HG02798 (cell line): Measurements from ENCODE around the gene ASB18.

Source experiments
- ATAC-seq: cut with Tn5 transposase; IDR thresholded peaks from one replicate; pipeline ENCODE4 v1.9.1; 2021; ENCODE audit warnings: mild to moderate bottlenecking; ENCODE audit not compliant: unreplicated experiment, poor library complexity

Gene ASB18

DNA sequence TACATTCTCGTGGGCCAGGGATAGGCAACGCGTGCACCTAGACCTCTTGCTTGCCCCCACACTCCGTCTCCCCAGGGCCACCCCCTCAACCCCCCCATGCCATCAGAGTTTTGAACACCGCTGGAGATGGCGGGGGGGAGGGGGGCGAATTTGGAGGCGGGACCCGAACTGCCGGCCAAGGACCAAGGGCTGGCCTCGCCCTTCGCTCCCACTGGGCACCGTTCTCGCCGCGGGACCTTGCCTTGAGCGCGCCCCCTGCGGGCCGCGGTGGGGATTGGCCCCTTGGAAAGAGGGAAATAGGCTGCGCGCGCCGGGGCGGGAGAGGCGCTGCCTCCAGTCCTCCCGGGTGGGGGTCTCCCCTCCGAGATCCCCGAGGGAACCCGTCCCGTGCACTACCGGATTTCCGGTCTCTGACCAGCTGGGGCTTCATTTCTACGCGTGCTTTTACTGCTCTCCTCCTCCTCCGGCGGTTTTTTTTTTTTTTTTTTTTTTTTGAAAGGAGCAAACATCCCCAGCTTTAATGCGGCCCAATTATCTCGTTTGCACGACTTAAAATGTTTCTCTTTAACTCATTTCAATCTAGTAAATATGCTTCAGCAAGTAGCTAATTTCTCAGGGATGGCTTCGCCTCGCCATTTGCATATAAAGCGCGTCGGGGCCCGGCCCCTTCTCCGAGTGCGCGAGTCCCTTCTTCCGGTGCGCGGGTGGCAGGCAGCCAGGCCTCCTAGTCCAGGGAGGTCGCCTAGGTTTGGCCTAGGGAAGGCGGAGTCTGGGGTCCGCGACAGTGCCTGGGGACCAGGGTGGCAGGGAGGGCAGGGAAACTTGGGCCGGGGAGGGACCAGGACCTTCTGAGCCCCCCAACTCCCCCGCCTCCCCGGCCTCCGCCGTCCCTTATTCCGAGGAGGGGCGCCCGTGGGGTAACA, 86.0 kb downstream of the ASB18 start:
- ATAC-seq, result peak; percentile 36

DNA sequence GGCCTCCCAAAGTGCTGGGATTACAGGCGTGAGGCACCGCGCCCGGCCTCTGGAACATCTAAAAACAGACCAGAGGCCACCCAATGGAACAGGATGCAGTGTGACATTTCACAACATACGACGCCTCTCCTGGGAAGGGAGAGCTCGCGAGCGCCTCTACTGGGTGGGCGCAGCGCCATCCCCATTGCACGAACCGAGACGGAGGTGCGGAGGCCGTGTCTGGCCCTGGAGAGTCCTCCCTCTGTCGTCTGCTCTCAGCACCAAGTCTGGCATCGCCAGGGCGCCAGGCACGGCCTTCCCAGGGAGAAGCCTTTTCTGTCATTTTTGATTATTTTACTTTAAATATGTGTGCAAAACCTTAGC, 86.6 kb downstream of the ASB18 start:
- ATAC-seq, result no peak

GRCh38 chr2:236176951-236177350, 87.3 kb downstream of the ASB18 start:
- ATAC-seq, result no peak

- no peak for ATAC-seq
Observed at GRCh38 chr2:236176417-236176816, 87.8 kb downstream of the ASB18 start.

DNA sequence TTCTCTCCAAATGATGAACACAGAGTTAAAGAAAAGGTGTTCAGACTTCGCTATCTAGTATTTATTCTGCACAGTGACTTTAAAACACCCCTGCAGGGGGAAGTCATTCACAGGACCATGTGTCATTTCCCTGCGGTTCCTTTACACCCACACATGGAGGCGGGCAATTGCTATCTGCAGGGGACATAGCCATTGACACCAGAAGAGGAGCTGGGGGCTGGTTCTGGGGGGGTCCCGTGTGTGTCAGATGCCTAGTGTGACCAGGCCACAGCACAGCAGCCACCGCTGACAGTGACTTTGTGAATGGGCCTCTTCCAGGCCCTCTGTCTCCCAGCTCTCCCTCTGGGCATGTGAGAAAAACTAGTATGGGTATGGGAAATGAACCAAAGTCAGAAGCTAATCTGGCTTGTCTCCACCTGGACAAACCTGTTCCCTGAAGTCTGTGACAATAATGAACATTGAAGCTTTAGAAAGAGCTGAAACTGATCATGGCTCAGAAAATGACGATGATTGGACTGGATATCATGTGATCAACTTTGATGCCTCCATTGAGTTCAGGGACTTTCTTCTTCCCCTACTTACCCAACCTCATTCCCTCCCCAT, 88.6 kb downstream of the ASB18 start:
- no peak for ATAC-seq

DNA sequence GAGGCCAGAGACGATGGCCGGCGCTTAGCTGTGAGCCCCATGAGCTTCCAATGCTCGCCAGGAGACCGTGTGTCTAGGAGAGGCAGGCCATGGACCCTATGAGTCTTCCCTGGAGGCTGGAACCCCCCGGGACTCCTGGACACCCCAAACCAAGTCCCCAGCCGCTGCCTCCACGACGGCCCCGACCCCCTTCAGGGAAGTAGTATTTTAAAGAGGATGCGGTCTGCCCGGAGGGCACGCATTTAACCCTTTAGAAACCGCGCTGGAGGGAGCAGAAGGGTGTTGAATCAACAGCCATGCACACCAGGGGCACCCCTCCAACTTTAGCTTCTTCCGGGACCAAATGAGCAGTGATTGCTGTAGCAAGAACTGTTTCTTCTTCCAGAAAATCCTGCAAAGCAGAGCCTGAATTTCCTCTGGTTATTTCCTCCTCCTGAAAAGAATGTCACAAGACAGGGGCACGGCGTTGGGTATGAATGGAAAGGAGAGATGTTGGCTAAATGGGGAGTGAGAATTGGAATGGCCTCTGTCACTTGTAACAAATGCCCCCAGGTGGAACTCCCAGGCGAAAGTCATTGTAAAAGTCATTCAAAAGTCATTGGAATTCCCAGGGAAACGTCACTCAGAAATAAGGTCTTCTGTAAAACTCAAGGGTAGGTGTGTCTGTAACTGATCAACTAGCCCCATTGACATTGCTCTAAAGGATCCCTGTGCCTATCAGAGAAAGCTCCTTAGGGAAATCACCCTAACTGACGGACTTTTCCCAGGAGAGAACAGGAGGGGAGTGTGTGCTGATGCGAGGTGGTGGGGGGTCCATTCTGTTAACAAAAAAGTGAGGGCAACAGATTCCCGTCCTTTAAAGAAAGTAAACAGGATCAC, 90.2 kb downstream of the ASB18 start:
- no peak for ATAC-seq

DNA sequence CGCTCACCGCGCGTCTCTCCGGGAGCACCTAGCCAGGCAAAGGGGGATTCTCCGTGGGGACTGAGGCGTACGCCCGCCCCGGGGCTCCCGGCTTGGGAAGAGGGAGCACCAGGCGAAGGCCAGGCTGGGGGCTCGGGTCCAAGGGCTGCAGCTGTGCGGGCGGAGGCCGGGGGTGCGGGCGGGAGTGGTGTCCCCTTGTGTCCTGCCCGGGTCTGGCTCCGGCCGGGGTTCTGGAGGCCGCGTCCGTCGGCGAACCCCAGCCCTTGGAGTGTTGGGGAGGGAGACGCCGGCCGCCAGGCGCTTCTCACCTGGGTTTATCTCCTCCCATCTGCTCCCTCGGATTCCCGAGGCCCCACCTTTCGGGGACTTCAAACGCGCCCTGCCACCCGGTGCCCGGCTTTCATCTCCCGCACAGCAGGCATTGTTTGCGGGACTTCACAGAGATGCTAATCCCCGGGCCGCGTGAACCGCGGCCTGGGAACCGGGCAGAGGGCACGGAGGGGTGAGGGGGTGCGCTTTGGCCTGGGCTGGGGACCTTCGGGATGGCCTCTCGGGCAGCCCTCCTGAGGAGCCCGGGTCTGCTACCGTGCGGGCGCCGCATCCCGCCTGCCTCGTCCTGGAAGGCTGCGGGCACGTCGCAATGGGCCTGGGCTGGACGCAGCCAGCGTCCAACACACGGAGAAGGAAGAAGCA, 91.0 kb downstream of the ASB18 start:
- ATAC-seq, result no peak

DNA sequence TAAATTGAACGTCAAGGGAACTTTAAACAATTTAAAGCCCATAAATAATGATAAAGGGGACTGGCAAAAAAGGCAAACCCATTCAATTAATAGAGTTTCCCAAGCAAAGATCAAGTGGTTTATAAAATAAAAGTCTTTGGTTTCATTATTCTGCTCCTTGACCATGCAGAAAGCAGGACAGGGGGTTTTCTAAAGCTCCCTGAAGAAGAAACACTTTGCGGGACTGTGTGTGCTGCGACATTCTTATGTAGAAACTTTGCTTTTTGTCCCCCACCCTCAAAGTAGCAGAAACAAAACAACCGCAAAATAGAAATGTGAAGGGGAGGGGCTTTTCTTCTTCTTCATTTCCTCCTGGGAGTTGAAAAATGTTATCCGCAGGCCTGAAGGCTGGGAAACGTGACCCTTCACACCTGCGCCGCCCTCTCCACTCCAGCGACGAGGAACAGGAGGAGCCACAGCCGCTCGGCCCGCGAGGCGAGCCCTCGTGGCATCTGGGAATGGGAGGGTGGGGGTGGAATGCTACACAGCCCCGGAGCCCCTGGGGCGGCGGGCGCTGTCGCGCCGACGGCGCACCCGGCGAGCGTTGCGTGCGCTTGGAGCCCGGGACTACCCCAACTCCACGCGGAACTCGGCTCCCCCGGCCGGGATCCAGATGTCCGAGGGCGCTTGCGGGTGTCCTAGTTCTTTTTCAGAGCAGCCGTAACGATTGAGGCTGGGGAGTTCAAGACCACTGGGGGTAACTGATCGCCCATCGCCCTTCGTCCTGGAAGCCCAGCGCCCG, 91.8 kb downstream of the ASB18 start:
- no peak for ATAC-seq

DNA sequence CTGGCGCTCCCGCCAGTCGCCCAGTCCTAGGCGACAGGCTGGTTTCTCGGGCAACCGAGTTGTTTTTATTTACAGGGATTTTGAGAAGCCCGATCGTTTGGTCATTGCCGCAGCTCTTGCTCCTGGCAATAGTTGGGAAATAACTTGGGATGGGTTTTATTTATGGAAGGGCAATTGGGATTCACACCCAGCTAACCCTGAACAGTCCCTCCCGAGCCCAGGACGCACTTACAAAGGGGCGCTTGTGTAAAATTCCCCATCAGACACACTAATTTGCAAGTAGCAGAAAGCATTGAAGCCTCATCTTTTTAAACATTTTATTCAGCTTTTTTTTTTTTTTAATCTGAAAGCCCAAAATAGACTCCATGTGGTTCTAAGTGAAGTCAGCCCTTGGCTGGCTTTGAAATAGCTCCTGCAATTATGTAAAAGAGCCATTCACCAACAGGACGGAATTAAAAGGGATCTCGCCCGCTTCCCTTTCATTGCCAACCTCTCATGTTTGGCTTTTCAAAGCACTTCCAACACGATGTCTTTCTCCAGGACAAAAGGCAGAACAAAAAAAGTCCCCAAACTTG, 92.4 kb downstream of the ASB18 start:
- no peak for ATAC-seq

DNA sequence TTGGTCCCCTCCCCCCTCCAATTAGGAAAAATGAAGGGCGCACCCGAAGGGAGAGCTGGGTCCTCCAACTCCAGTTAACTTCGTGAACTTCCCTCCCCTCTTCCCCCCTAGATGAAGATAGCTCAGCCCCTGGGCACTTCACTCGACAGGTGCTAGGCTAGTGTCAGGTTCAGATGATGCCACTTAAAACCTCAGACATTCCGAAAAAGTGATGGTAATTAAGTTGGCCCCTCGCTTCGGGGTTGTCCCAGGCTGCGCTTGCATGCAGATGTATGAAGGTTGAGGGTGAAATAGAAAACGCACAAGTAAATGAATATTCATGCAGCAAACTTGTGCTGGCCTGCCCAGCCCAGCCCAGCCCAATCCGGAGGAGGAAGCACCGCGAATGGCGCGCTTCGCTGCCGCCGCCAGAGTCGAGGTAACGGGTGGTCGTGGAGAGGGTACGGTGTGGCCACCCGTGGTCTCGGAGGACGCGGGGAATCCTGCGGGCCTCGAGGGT, 93.0 kb downstream of the ASB18 start:
- ATAC-seq, result no peak

GRCh38 chr2:236170590-236171165, 93.5 kb downstream of the ASB18 start:
- no peak for ATAC-seq

DNA sequence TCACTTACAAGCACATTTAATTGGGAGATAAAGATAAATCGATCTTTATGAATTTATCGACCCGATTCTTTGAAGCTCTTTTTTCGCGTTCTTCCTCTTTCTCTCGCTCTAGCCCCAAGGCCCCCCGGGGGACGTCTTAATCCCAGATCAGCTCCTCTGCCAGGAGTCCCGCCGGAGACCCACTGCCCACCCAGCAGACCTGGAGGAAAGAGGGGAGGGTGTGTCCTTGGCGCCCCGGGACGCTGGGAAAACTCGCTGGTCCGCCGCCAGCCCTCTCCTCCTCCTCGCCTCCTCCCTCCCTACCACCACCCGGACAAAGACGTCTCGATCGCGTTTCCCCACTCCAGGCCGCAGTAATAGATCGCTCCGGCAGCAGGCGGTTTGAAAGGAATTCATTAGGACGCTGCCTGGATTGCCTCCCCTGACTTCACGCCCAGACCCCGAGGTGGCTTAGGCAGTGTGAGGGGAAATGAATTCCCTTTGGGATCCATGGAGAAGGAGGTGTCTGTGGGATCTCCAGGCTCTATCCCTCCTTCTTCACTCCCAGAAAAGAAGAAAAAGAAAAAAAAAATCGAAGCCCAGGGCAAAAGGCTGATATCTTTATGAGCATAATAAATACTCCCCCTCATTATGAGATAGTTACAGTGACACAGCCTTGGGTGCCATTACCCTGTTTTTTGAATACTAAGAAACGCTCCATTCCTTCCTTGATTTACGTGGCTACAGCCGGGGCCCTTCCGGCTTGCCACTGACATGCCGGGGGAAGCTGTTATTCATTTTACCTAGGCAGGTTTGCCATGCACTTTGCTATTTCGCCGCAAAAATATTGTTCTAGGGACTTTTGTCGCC, 94.2 kb downstream of the ASB18 start:
- no peak for ATAC-seq

DNA sequence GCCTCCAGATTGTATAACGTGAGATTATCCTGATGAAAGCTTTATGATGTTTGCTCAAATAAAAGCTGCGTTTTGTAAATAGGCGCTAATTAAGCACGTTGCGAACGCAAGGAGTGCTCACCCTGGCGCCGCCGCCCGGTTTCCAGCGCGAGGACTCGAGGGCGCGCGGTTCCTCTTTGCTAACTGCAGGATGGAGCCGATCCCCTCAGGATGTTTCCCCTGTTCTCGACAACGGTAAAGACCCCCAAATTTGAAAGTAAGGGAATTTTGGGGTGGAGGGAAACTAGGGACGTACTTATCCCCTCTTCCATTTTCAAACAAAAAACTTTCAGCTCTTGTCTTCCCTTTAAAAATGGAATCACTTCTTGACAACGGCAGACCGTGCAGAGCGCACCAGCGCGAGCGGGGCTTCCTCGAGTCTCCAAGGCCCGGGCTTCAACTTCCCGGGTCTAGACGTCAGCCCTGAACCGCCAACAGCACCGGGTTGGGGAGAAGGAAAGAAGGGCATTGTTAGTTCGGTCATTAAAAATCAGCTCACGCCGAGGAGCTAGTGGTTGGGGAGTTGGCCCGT, 95.0 kb downstream of the ASB18 start:
- no peak for ATAC-seq

- ATAC-seq, result no peak
Observed at GRCh38 chr2:236168110-236169080, 95.8 kb downstream of the ASB18 start, which contains the start of gene GBX2. TSS of gene GBX2 (minus strand) at chr2:236168386. CDS start at chr2:236167971, 415 bp downstream.

DNA sequence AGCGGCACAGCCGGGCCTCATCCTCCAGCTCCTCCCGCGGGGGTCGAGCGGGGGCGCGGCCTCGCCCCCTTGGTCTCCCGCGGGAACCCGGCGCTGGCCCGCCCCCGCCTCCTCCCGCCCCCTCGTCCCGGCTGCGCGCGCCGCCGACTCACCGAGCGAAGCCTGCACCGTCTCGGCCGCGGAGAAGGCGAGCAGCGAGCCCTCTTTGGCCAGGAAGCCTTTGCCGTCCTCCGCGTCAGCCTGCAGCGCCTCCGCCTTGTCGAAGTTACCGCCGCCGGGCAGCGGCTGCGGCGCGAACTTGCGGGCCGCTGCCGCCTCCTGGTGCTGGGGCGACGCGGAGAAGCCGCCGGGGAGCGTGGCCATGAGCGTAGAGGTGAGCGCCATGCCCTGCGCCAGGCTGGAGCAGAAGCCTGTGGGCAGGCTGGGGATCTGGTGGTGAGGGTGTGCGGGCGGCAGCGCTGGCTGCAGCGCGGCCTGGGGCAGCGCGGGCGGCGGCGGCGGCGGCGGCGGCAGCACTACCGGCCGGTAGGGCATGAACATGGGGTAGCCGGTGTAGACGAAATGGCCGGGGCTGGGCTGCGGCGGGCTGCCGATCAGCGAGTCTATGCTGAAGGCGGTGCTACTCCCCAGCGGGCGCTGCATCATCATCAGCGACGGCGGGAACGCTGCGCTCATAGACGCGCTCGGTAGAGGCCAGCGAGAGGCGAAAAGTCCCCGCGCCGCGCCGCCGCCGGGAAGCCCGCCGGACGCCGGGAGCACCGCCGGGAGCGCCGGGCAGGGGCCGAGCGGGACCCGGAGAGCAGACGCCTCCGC, 96.7 kb downstream of the ASB18 start:
- no peak for ATAC-seq
